HCT116 (cell line): Measurements from ENCODE around the gene ADGRV1. TPM values are rescaled to one million over a fixed set of nuclear protein-coding genes. Genes with fewer than 3 reads are reported as not detected.

Source experiments
- ATAC-seq: fragments of 200-7000 bp; cut with Tn5 transposase; 2 replicates; pipeline ENCODE4 v1.9.1; 2020; ENCODE audit warnings: mild to moderate bottlenecking, moderate library complexity
- BruUV-seq: library from RNA; stranded (reverse); fragments of 400-500 nt; replicated peaks from 2 replicates; lab custom pipeline; 2021; lab: Mats Ljungman, UMichigan
- CTCF ChIA-PET: fragments of 300-600 bp; sonication (Branson Sonifier 250); formaldehyde crosslinking; loops from one replicate; lab custom pipeline; 2021; ENCODE audit warnings: antibody characterized with exemption; lab: Charles Lee
- POLR2A ChIA-PET: fragments of 300-600, 350-600 bp; sonication (Branson Sonifier 250); formaldehyde crosslinking; loops from one replicate; lab custom pipeline; 2021; ENCODE audit warnings: antibody characterized with exemption; lab: Charles Lee
- RAD21 ChIA-PET, 2 experiments: fragments of 300-600 bp; sonication (Branson Sonifier 250); formaldehyde crosslinking; loops; one replicate each; lab custom pipeline; 2023; ENCODE audit warnings: low total read pairs in 2 of 2; ENCODE audit not compliant: uncharacterized antibody in 2 of 2, unreplicated experiment in 2 of 2, low non-redundant PET in 1 of 2; lab: Charles Lee
- DNase-seq: peaks from one replicate; pipeline ENCODE4 v3.0.0-alpha.2; 2010; ENCODE audit warnings: low read depth, low spot score
- H2AFZ ChIP-seq: fragments of 200-600 bp; shearing (Covaris generic), sonication (generic); 2 replicates; pipeline ENCODE4 v1.6.1; 2017; ENCODE audit warnings: low read depth, mixed run types, mixed read lengths, antibody characterized with exemption, low read length; ENCODE audit not compliant: poor library complexity, severe bottlenecking
- H3K27ac ChIP-seq: 2 replicates; pipeline ENCODE4 v1.5.1; 2012; ENCODE audit warnings: low read depth, low read length
- H3K27me3 ChIP-seq: fragments of 200-600 bp; sonication (generic); 2 replicates; pipeline ENCODE4 v1.6.1; 2016; ENCODE audit warnings: mixed run types, low read length, mixed read lengths; ENCODE audit not compliant: insufficient read depth
- H3K36me3 ChIP-seq, 2 experiments: fragments of 200-500 bp in 1 of 2; fragments of 200-600 bp in 1 of 2; sonication (Bioruptor generic) in 1 of 2; sonication (generic) in 1 of 2; 2 replicates each; pipeline versions ENCODE4 v1.5.1 to v1.6.1; 2014 to 2016; ENCODE audit warnings: low read length in 2 of 2, inconsistent platforms in 1 of 2, mixed read lengths in 1 of 2, mixed run types in 1 of 2; ENCODE audit not compliant: insufficient read depth in 2 of 2, control insufficient read depth in 1 of 2
- H3K4me1 ChIP-seq, 2 experiments: fragments of 200-600 bp in 1 of 2; sonication (generic) in 1 of 2; 2 replicates each; pipeline versions ENCODE4 v1.5.1 to v1.6.1; 2012 to 2017; ENCODE audit warnings: low read length in 2 of 2, inconsistent platforms in 1 of 2, mild to moderate bottlenecking in 1 of 2, mixed read lengths in 1 of 2, mixed run types in 1 of 2, moderate library complexity in 1 of 2; ENCODE audit not compliant: insufficient read depth in 2 of 2, control insufficient read depth in 1 of 2
- H3K4me2 ChIP-seq: fragments of 200-600 bp; sonication (generic); 2 replicates; pipeline ENCODE4 v1.6.1; 2017; ENCODE audit warnings: mixed run types, low read length, mixed read lengths
- H3K4me3 ChIP-seq, 2 experiments: fragments of 200-600 bp in 1 of 2; sonication (generic) in 1 of 2; replicated peaks in 1 of 2; 2 replicates each; pipeline ENCODE4 v1.5.1; 2011 to 2016; ENCODE audit warnings: low read length in 2 of 2, control low read depth in 1 of 2, low read depth in 1 of 2, mild to moderate bottlenecking in 1 of 2, mixed read lengths in 1 of 2, mixed run types in 1 of 2
- H3K79me2 ChIP-seq: fragments of 200-600 bp; sonication (generic); 2 replicates; pipeline ENCODE4 v1.6.1; 2017; ENCODE audit warnings: mild to moderate bottlenecking, mixed run types, low read length, moderate library complexity, mixed read lengths; ENCODE audit not compliant: insufficient read depth
- H3K9ac ChIP-seq: fragments of 200-600 bp; sonication (generic); 2 replicates; pipeline ENCODE4 v1.6.1; 2016; ENCODE audit warnings: low read length, mixed read lengths
- H3K9me2 ChIP-seq: fragments of 200-600 bp; sonication (generic), shearing (Covaris generic); 2 replicates; pipeline ENCODE4 v1.6.1; 2017; ENCODE audit warnings: mixed run types, mild to moderate bottlenecking, moderate library complexity; ENCODE audit not compliant: insufficient read depth
- H3K9me3 ChIP-seq, 2 experiments: fragments of 200-500 bp in 1 of 2; fragments of 200-600 bp in 1 of 2; sonication (Bioruptor generic) in 1 of 2; sonication (generic) in 1 of 2; 2 replicates each; pipeline ENCODE4 v1.6.1; 2014 to 2017; ENCODE audit warnings: low read length in 2 of 2, mixed read lengths in 2 of 2, inconsistent platforms in 1 of 2, low read depth in 1 of 2, mild to moderate bottlenecking in 1 of 2, mixed run types in 1 of 2, moderate library complexity in 1 of 2; ENCODE audit not compliant: control insufficient read depth in 1 of 2, insufficient read depth in 1 of 2
- H4K20me1 ChIP-seq: fragments of 200-600 bp; sonication (generic), shearing (Covaris generic); 2 replicates; pipeline ENCODE4 v1.6.1; 2017; ENCODE audit warnings: mixed run types, mild to moderate bottlenecking, moderate library complexity; ENCODE audit not compliant: insufficient read depth
- CBX3 ChIP-seq: IDR thresholded peaks from 2 replicates; pipeline ENCODE4 v1.6.1; 2012; ENCODE audit warnings: low read depth
- CEBPB ChIP-seq: IDR thresholded peaks from 2 replicates; pipeline ENCODE4 v1.6.1; 2012; ENCODE audit warnings: low read depth
- EGR1 ChIP-seq: IDR thresholded peaks from 2 replicates; pipeline ENCODE4 v1.6.1; 2012; ENCODE audit warnings: low read depth
- ELF1 ChIP-seq: IDR thresholded peaks from 2 replicates; pipeline ENCODE4 v1.6.1; 2012; ENCODE audit warnings: low read depth, borderline replicate concordance
- EZH2phosphoT487 ChIP-seq: fragments of 200-600 bp; IDR thresholded peaks from 2 replicates; pipeline ENCODE4 v1.6.1; 2018; ENCODE audit warnings: antibody characterized with exemption, borderline replicate concordance
- FOSL1 ChIP-seq: IDR thresholded peaks from 2 replicates; pipeline ENCODE4 v1.6.1; 2012; ENCODE audit warnings: low read depth
- JUND ChIP-seq: IDR thresholded peaks from 2 replicates; pipeline ENCODE4 v1.6.1; 2012
- POLR2A ChIP-seq: IDR thresholded peaks from 2 replicates; pipeline ENCODE4 v1.7.0; 2011; ENCODE audit warnings: borderline replicate concordance; ENCODE audit not compliant: insufficient read depth, insufficient read length; ENCODE audit errors: extremely low read depth
- POLR2AphosphoS5 ChIP-seq: IDR thresholded peaks from 2 replicates; pipeline ENCODE4 v1.6.1; 2011; ENCODE audit warnings: mild to moderate bottlenecking, low read depth, low read length, moderate library complexity
- SIN3A ChIP-seq: IDR thresholded peaks from 2 replicates; pipeline ENCODE4 v1.6.1; 2012; ENCODE audit warnings: low read depth
- SP1 ChIP-seq: IDR thresholded peaks from 2 replicates; pipeline ENCODE4 v1.6.1; 2012; ENCODE audit warnings: low read depth
- SRF ChIP-seq: IDR thresholded peaks from 2 replicates; pipeline ENCODE4 v1.6.1; 2012; ENCODE audit warnings: low read depth
- YY1 ChIP-seq: IDR thresholded peaks from 2 replicates; pipeline ENCODE4 v1.6.1; 2011; ENCODE audit warnings: low read length, low read depth, moderate library complexity, mild to moderate bottlenecking; ENCODE audit not compliant: insufficient replicate concordance; ENCODE audit errors: extremely low read depth
- ZFX ChIP-seq: fragments of 450-650 bp; IDR thresholded peaks from 2 replicates; pipeline ENCODE4 v1.6.1; 2017
- ZNF274 ChIP-seq: fragments of 200-500 bp; sonication (Bioruptor generic); IDR thresholded peaks from 2 replicates; pipeline ENCODE4 v1.6.1; 2014; ENCODE audit warnings: mild to moderate bottlenecking, low read depth, low read length, inconsistent platforms
- intact Hi-C: fragments of 100-400 bp; cut with micrococcal nuclease; formaldehyde crosslinking; loops from 2 replicates; pipeline ENCODE4 v1.10.0; 2022
- total RNA-seq: library from RNA; stranded (reverse); gene quantifications from one replicate; pipeline ENCODE4 v1.2.1, GENCODE V29; 2021; ENCODE audit not compliant: unreplicated experiment
- TF ChIP-seq, protein P1 (sequence below): IDR thresholded peaks from 2 replicates; pipeline ENCODE4 v1.6.1; 2011; ENCODE audit warnings: mild to moderate bottlenecking, low read length, moderate library complexity; ENCODE audit not compliant: insufficient replicate concordance; ENCODE audit errors: extremely low read depth
- TF ChIP-seq, protein P2 (sequence below), 3 experiments: fragments of 200-600 bp in 1 of 3; sonication (generic) in 1 of 3; IDR thresholded peaks in 2 of 3; conservative IDR thresholded peaks in 1 of 3; 2 replicates each; pipeline ENCODE4 v1.5.1; 2012 to 2017; ENCODE audit warnings: low read depth in 2 of 3, low read length in 2 of 3, antibody characterized with exemption in 1 of 3, borderline replicate concordance in 1 of 3, control low read depth in 1 of 3, mild to moderate bottlenecking in 1 of 3, mixed read lengths in 1 of 3, mixed run types in 1 of 3, moderate library complexity in 1 of 3; ENCODE audit not compliant: insufficient read depth in 1 of 3
- TF ChIP-seq, protein P3 (sequence below): IDR thresholded peaks from 2 replicates; pipeline ENCODE4 v1.6.1; 2012
- TF ChIP-seq, protein P4 (sequence below): IDR thresholded peaks from 2 replicates; pipeline ENCODE4 v1.6.1; 2012
- TF ChIP-seq, protein P5 (sequence below): IDR thresholded peaks from 2 replicates; pipeline ENCODE4 v1.6.1; 2012; ENCODE audit warnings: low read depth

Gene ADGRV1
- total RNA-seq, 1 experiment from 2014 or later: 6.0 TPM

DNA sequence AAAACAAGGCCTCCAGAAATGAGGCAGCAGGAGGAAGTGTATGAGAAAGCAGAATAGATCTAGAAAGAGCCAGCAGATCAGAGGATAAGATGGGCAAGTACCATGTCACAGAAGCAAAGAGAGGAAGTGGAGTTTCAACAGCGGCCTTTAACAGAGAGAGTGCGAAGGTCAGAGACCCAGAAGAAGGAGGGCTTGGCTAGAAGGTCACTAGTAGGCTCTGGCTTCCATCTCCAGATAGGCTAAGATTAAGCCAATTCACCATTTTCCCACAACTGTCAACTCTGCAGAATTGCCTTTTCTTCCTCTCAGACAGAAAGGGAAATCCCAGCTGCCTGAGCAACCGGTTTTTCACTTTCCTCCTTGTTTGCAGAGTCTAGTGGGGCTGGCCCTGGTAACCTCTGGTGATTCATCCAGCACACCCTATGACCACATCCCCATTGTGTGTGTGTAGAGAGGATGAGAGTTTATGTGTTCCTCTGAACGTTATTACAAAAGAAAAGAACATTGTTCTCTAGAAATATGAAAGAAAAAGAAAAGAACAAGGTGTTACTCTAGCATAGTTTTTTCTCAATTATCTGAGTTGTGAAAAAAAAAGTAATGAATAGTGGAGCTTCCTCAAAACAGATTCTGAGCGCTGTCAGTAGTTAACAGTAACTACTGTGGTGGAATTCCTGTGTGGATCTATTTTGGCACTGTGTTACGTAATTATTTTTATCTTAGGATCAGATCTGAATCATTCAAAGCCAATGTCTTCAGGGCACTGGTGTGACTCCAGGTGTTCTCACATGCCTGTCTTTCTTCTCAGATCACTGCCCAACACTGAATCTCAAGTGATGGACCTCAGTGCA is 604.2 kb downstream of the ADGRV1 start:
- H3K79me2 ChIP-seq: no peaks in the 10 kb centered on the region
- no peaks in the 10 kb centered on the region for H3K27me3 ChIP-seq
- H3K4me1 ChIP-seq: peaks cover 5 to 15% of the 10 kb centered on the region in 2 experiments; a peak in 3 of 4 replicates
- H3K4me3 ChIP-seq: no peak overlapping the region
- BruUV-seq: no TSS peak
- peak overlapping the region; percentile 43 for H3K4me2 ChIP-seq
- no peak overlapping the region for H3K27ac ChIP-seq
- H3K9me3 ChIP-seq: no peaks in the 10 kb centered on the region
- ChIA-PET CTCF (no interaction called here), POLR2A (no interaction called here), RAD21 (no interaction called here)
- intact Hi-C loops: no loop called here
- no peaks in the 10 kb centered on the region for H3K36me3 ChIP-seq
- H3K9ac ChIP-seq: no peak overlapping the region
- DNase-seq (peak; percentile 51), ATAC-seq (peak; percentile 93)
- H3K9me2 ChIP-seq: no peaks in the 10 kb centered on the region
- H4K20me1 ChIP-seq: no peaks in the 10 kb centered on the region
- H2AFZ ChIP-seq: no peak overlapping the region
- TF ChIP-seq FOSL1 (peak; percentile 69), SRF (no peak), CEBPB (peak; percentile 57), POLR2A (no peak), YY1 (no peak), CBX3 (peak; percentile 59), SIN3A (peak; percentile 39; the same call in 1 of the 2 replicates), EGR1 (no peak), ZNF274 (no peak), ELF1 (no peak), EZH2phosphoT487 (no peak), ZFX (no peak), POLR2AphosphoS5 (no peak), JUND (peak; percentile 69; the same call in 1 of the 2 replicates), SP1 (peak; percentile 76)
- TF ChIP-seq, protein P1, sequence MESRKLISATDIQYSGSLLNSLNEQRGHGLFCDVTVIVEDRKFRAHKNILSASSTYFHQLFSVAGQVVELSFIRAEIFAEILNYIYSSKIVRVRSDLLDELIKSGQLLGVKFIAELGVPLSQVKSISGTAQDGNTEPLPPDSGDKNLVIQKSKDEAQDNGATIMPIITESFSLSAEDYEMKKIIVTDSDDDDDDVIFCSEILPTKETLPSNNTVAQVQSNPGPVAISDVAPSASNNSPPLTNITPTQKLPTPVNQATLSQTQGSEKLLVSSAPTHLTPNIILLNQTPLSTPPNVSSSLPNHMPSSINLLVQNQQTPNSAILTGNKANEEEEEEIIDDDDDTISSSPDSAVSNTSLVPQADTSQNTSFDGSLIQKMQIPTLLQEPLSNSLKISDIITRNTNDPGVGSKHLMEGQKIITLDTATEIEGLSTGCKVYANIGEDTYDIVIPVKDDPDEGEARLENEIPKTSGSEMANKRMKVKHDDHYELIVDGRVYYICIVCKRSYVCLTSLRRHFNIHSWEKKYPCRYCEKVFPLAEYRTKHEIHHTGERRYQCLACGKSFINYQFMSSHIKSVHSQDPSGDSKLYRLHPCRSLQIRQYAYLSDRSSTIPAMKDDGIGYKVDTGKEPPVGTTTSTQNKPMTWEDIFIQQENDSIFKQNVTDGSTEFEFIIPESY: no peak
- TF ChIP-seq, protein P2, sequence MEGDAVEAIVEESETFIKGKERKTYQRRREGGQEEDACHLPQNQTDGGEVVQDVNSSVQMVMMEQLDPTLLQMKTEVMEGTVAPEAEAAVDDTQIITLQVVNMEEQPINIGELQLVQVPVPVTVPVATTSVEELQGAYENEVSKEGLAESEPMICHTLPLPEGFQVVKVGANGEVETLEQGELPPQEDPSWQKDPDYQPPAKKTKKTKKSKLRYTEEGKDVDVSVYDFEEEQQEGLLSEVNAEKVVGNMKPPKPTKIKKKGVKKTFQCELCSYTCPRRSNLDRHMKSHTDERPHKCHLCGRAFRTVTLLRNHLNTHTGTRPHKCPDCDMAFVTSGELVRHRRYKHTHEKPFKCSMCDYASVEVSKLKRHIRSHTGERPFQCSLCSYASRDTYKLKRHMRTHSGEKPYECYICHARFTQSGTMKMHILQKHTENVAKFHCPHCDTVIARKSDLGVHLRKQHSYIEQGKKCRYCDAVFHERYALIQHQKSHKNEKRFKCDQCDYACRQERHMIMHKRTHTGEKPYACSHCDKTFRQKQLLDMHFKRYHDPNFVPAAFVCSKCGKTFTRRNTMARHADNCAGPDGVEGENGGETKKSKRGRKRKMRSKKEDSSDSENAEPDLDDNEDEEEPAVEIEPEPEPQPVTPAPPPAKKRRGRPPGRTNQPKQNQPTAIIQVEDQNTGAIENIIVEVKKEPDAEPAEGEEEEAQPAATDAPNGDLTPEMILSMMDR (IDR thresholded peaks at IDR 0.05 in 2 of 3, conservative IDR thresholded peaks at IDR 0.05 in 1 of 3; ENCODE audit: borderline replicate concordance in 1 of 3, insufficient read depth in 1 of 3, low read depth in 2 of 3, low read length in 2 of 3): no peak
- TF ChIP-seq, protein P3, sequence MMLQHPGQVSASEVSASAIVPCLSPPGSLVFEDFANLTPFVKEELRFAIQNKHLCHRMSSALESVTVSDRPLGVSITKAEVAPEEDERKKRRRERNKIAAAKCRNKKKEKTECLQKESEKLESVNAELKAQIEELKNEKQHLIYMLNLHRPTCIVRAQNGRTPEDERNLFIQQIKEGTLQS: no peak
- TF ChIP-seq, protein P4, sequence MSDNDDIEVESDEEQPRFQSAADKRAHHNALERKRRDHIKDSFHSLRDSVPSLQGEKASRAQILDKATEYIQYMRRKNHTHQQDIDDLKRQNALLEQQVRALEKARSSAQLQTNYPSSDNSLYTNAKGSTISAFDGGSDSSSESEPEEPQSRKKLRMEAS: peak; percentile 8; the same call in 1 of the 2 replicates
- TF ChIP-seq, protein P5, sequence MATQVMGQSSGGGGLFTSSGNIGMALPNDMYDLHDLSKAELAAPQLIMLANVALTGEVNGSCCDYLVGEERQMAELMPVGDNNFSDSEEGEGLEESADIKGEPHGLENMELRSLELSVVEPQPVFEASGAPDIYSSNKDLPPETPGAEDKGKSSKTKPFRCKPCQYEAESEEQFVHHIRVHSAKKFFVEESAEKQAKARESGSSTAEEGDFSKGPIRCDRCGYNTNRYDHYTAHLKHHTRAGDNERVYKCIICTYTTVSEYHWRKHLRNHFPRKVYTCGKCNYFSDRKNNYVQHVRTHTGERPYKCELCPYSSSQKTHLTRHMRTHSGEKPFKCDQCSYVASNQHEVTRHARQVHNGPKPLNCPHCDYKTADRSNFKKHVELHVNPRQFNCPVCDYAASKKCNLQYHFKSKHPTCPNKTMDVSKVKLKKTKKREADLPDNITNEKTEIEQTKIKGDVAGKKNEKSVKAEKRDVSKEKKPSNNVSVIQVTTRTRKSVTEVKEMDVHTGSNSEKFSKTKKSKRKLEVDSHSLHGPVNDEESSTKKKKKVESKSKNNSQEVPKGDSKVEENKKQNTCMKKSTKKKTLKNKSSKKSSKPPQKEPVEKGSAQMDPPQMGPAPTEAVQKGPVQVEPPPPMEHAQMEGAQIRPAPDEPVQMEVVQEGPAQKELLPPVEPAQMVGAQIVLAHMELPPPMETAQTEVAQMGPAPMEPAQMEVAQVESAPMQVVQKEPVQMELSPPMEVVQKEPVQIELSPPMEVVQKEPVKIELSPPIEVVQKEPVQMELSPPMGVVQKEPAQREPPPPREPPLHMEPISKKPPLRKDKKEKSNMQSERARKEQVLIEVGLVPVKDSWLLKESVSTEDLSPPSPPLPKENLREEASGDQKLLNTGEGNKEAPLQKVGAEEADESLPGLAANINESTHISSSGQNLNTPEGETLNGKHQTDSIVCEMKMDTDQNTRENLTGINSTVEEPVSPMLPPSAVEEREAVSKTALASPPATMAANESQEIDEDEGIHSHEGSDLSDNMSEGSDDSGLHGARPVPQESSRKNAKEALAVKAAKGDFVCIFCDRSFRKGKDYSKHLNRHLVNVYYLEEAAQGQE: no peak
